Adipose tissue (tissue), 3 donors: ENCODE results near the gene PDK4. TPM values are rescaled to one million over a fixed set of nuclear protein-coding genes. Genes with fewer than 3 reads are reported as not detected.
A peak's percentile ranks its signal among the peaks of the same experiment; 100 is the strongest.

Experiments used
- H3K27ac ChIP-seq: one replicate; pipeline ENCODE4 v1.5.1; 2013; ENCODE audit warnings: low read depth, low read length
- WGBS, 3 donors: extraction: QIAGEN DNeasy Blood & Tissue Kit; methylation state at CpG; one replicate each; pipeline ENCODE4 v1.1.7; 2013; 5-methylcytosine and 5-hydroxymethylcytosine counted together
- polyA plus RNA-seq, 3 donors: library from polyadenylated mRNA; stranded (reverse); fragments of 200-250 nt; gene quantifications; one replicate each; pipeline ENCODE4 v1.2.3, GENCODE V29; 2013
- donor health status: healthy with polysubstance abuse.
- donor health status: Bipolar disorder and iron deficiency.
- donor health status: healthy.

PDK4 gene
- 100 to 1,000 TPM; 106 to 387 (median 182) TPM for polyA plus RNA-seq

DNA sequence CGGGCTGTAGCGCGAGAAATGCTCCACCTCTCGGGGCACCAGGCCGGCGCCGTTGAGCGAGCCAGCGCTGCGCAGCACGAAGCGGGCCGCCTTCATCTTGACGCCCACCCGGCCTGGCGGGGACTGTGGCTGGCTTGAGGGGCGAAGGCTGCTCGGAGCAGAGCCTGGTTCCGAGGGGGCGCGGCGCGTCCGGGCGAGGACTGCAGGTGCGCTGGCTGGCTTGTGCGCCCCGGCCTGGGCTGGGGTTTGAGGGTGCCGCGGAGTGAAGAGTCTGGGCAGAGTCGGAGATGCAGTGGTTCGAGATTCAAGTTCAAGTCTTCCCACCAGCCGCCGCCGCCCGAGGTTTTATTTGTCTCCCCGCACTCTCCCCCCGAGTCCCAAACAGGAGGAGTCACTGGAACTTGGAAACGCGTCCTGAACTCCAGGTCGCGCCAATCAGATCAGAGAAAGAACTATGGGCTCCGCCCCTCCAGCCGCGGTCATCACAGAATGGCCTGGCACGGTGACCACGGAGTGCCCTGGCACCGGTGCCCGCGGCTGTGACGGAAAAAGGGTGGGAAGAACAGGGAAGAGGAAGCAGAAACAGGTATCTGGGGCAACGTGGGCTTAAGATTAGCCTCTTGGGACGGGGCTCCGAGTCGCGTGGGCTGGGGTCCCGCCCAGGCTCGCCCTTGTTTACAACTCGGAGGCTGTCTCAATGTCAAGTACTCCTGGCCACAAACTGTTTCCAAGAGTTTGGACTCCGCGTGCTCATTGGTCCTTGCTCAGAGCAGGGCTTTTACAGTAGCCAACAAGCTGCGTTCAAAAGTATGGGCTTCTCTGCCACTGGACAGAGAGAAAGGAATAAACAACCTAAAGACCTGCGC is at the start of gene PDK4:
Gene PDK4 (minus strand): TSS at position 319 of the 866 bp plus-strand sequence. CDS start 223 bp downstream, at position 96.
- WGBS, 3 donors = 1 to 2% (median 1%) methylated on average over 59 to 63 of the region's 63 CpGs
- peak within 1 kb of the TSS; percentile 90 for H3K27ac ChIP-seq

DNA sequence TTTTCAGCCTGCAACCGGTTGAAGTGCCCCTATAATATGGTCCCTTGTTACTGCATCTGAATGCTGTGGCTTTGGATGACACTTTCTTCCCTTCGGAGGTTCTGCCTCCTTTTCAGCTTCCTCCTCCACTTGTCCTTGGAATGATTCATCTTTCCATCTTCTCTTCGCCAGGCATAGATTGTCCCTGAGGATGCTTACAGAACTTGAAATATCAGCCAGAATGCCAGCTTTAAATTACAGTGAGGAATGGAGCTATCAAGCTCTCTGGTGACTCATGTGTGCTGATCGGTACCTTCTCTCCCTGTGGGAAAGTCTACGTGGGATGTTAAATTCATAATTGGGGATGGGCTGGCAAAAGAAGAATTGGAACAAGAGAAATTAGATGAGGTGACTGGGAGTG is 45.9 kb upstream of the PDK4 start:
- 69 to 81% (median 77%) methylated on average over 5 of the region's 5 CpGs for WGBS, 3 donors
- H3K27ac ChIP-seq = no peak overlapping the region

GRCh38 chr7:95636140-95636940 is 40.0 kb upstream of the PDK4 start:
- WGBS, 3 donors = 40 to 61% (median 50%) methylated on average over 2 of the region's 2 CpGs

GRCh38 chr7:95632609-95633008 is 36.3 kb upstream of the PDK4 start:
- H3K27ac ChIP-seq = no peak overlapping the region

More at GRCh38 chr7:95636140-95636940, 40.0 kb upstream of the PDK4 start:
- no peak overlapping the region for H3K27ac ChIP-seq

GRCh38 chr7:95631527-95631926 is 35.2 kb upstream of the PDK4 start:
- 69 to 98% (median 73%) methylated on average over 7 of the region's 7 CpGs for WGBS, 3 donors
- no peak overlapping the region for H3K27ac ChIP-seq

More at GRCh38 chr7:95632609-95633008, 36.3 kb upstream of the PDK4 start:
- 0 to 45% (median 0%) methylated on average over 1 of the region's 1 CpG for WGBS, 3 donors

- no peak overlapping the region for H3K27ac ChIP-seq
- 57 to 82% (median 77%) methylated on average over 6 of the region's 6 CpGs for WGBS, 3 donors
Observed at GRCh38 chr7:95630702-95631458, 34.6 kb upstream of the PDK4 start.

DNA sequence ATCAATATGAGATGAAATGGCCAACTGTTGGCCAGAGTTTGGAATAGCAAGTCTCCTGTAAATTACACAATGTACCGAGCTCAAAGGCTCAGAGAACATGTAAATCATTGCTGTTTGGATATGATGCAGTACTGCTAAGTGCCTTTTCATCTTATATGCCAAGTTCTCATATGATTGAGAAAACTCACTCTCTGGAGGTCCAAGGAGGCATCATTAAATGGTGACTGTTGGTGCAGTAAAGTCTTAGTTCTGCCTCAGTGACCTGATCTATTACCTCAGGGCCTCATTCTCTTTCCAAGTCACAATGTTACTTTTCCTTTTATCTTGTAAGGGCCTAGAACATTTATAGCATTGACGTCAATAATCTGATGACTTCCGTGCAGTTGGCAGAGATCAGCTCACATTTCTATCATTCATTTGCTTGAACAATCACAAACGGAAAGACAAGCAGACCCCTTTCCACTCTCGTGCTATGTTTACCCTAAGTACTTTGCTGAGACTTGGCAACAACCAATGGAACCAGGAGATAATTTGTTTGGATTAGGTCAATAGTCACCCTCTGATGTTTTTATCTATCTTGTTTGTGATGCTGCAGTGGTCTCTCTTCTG is 32.6 kb upstream of the PDK4 start:
- no peak overlapping the region for H3K27ac ChIP-seq
- 25 to 52% (median 51%) methylated on average over 5 of the region's 5 CpGs for WGBS, 3 donors

DNA sequence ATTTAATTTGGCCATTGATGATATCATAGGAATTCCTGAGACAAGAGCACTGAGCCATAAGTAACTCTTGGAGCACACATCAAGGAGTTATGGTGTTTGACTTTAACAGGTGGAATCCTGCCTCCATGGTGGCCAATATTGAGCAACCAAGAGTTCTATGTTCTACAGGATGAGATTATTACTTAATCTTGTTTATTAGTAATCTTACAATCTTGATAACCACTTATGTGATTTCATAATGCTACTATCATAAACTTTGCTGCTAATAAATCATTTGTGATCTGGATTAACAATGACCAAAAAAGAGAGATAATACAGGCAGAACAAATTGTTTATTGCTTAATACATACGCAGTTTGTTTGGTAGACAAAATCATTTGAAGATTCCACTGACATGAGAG is 27.5 kb upstream of the PDK4 start:
- WGBS, 3 donors = 0 to 88% (median 83%) methylated on average over 1 of the region's 1 CpG

DNA sequence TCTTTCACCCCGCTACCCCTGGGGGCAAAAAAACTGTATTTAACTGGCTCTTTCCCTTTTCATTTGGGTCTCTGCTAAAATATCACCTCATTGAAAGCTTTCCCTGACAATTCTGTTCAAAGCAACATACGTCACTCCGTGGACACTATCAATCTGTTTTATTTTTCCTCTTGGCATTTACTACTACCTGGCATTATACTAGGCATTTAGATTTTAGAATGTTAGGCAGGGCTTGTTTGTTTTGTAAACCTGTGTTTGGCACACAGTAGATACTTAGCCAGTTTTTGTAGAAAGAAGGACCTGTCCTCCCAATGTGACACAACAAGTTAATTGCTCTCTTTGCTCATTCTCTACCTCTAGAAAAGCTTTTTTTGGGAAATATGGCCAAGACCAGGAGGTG is 26.5 kb upstream of the PDK4 start:
- 51 to 93% (median 86%) methylated on average over 3 of the region's 3 CpGs for whole genome bisulfite sequencing, 3 donors

More for the DNA sequence above, 27.5 kb upstream of the PDK4 start:
- no peak overlapping the region for H3K27ac ChIP-seq

DNA sequence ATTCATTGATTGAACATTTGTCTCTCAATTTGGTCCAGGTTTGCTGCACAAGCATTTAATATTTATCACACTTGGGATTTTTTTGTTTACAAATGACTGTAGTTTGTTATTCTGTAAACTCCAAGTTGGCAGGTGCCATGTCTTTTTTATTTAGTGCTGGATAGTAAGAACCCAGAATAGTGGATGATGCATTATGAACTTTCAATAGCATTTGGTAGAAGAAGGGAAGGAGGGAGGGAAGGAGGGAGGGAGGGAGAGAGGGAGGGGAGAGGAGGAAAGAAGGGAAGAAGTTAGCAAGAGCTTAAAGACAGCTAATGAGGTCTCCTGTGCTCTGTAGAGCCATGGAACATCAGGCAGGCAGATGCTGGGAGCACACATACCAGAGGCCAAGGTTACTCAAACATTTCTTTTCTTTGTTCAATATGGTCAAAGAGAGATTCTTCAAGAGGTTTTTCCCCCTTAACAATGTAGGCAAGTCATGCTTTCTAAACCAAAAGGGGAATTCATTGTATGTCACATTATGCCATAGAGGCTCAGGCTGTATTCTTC is 25.8 kb upstream of the PDK4 start:
- no peak overlapping the region for H3K27ac ChIP-seq

More for the DNA sequence above, 26.5 kb upstream of the PDK4 start:
- H3K27ac ChIP-seq = no peak overlapping the region

GRCh38 chr7:95621404-95621803 is 25.1 kb upstream of the PDK4 start:
- H3K27ac ChIP-seq = no peak overlapping the region
- 30 to 76% (median 73%) methylated on average over 1 of the region's 1 CpG for WGBS, 3 donors

- no peak overlapping the region for H3K27ac ChIP-seq
- WGBS, 3 donors = 60 to 94% (median 84%) methylated on average over 3 of the region's 3 CpGs
Observed at GRCh38 chr7:95620631-95621030, 24.3 kb upstream of the PDK4 start.

- 50 to 81% (median 61%) methylated on average over 1 of the region's 1 CpG for WGBS, 3 donors
- H3K27ac ChIP-seq = no peak overlapping the region
Observed at GRCh38 chr7:95619921-95620320, 23.6 kb upstream of the PDK4 start.

GRCh38 chr7:95619517-95619916 is 23.2 kb upstream of the PDK4 start:
- WGBS, 3 donors = 89 to 94% (median 94%) methylated on average over 2 of the region's 2 CpGs
- no peak overlapping the region for H3K27ac ChIP-seq

DNA sequence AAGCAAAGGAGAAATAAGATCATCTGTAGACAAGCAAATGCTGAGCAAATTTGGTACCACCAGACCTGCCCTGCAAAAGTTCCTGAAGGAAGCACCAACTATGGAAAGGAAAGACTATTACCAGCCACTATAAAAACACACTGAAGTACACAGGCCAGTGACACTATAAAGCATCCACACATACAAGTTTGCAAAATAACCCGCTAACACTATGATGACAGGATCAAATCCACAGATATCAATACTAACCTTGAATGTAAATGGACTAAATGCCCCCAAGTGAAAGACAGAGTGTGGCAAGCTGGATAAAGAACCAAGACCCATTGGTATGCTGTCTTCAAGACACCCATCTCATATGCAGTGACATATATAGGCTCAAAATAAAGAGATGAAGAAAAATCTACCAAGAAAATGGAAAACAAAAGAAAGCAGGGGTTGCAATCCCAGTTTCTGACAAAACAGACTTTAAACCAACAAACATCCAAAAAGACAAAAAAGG is 18.2 kb upstream of the PDK4 start:
- 96 to 100% (median 100%) methylated on average over 1 of the region's 1 CpG for WGBS, 3 donors
- no peak overlapping the region for H3K27ac ChIP-seq

GRCh38 chr7:95611224-95611623 is 14.9 kb upstream of the PDK4 start:
- H3K27ac ChIP-seq = no peak overlapping the region
- WGBS, 3 donors = 59 to 79% (median 68%) methylated on average over 2 of the region's 2 CpGs

- WGBS, 3 donors = 3 to 5% (median 4%) methylated on average over 4 of the region's 4 CpGs
- peak overlapping the region; percentile 28 for H3K27ac ChIP-seq
Observed at GRCh38 chr7:95609277-95609971, 13.1 kb upstream of the PDK4 start.
